NB4 (cell line): ENCODE results near the gene N4BP2L2.

Experiments used
- DNase-seq: peaks from one replicate; pipeline ENCODE4 v3.0.0; 2010; ENCODE audit warnings: low read depth
- H3K4me3 ChIP-seq: one replicate; pipeline ENCODE4 v1.5.1; 2011; ENCODE audit warnings: mild to moderate bottlenecking, low read depth, low read length, moderate library complexity
- MAX ChIP-seq: IDR thresholded peaks from 2 replicates; pipeline ENCODE4 v1.6.1; 2011; ENCODE audit warnings: low read depth, low read length
- MYC ChIP-seq: IDR thresholded peaks from 2 replicates; pipeline ENCODE4 v1.6.1; 2011; ENCODE audit warnings: low read depth, low read length
- POLR2A ChIP-seq: IDR thresholded peaks from 2 replicates; pipeline ENCODE4 v1.6.1; 2011; ENCODE audit warnings: mild to moderate bottlenecking; ENCODE audit not compliant: insufficient read length; ENCODE audit errors: extremely low read depth
- TF ChIP-seq, protein P1 (sequence below): IDR thresholded peaks from one replicate; pipeline ENCODE4 v1.5.1; 2012; ENCODE audit warnings: low read depth, low read length

N4BP2L2 gene

DNA sequence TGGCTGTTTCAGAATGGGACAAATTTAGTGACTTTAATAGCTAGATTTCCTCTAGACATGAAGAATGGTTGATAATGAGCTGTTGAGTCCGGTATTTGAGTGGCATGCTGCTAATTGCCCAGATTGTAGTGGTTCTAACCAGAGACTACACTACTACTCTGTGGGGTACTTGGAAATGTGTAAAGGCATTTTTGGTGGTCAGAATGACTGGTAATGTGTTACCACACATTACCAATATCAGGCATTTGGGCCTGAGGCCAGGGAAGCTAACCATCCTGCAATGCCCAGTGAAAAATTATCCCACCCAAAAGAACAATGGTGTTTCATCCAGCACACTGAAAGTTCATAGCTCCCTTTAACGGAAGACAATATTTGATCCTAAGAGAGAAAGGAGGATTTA lies 93.1 kb downstream of the N4BP2L2 start:
- no peak for DNase-seq
- TF ChIP-seq POLR2A (no peak), MYC (no peak), MAX (no peak)
- TF ChIP-seq, protein P1, sequence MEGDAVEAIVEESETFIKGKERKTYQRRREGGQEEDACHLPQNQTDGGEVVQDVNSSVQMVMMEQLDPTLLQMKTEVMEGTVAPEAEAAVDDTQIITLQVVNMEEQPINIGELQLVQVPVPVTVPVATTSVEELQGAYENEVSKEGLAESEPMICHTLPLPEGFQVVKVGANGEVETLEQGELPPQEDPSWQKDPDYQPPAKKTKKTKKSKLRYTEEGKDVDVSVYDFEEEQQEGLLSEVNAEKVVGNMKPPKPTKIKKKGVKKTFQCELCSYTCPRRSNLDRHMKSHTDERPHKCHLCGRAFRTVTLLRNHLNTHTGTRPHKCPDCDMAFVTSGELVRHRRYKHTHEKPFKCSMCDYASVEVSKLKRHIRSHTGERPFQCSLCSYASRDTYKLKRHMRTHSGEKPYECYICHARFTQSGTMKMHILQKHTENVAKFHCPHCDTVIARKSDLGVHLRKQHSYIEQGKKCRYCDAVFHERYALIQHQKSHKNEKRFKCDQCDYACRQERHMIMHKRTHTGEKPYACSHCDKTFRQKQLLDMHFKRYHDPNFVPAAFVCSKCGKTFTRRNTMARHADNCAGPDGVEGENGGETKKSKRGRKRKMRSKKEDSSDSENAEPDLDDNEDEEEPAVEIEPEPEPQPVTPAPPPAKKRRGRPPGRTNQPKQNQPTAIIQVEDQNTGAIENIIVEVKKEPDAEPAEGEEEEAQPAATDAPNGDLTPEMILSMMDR = no peak
- H3K4me3 ChIP-seq = no peak overlapping the region

GRCh38 chr13:32443111-32443510 lies 95.5 kb downstream of the N4BP2L2 start:
- no peak overlapping the region for H3K4me3 ChIP-seq
- TF ChIP-seq, protein P1 = peak; percentile 38
- no peak for TF ChIP-seq MAX
- peak; percentile 63 for DNase-seq

GRCh38 chr13:32438871-32439270 lies 99.7 kb downstream of the N4BP2L2 start:
- TF ChIP-seq, protein P1 = no peak
- TF ChIP-seq MAX = no peak
- no peak for TF ChIP-seq POLR2A
- TF ChIP-seq MYC = no peak
- H3K4me3 ChIP-seq = no peak overlapping the region
- no peak for DNase-seq

DNA sequence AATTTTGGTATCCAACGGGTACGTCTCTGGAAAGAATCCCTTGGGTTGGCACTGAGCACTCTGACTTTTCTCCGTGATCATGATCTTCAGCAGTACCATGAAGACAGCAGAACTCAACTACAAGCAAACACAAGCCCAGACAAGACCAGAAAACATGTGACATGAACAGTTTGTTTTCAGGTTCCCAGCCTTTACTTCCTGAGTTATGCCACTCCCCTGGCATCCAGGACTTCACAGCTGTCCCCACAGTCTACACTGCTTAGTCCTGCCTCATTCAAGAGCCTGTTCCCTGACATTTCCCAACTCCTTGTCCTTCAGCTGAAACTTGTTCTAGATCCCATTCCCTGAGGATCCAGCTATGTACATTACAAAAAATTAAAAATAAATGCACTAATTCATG lies 105.7 kb downstream of the N4BP2L2 start:
- TF ChIP-seq MAX = no peak
- no peak for TF ChIP-seq MYC
- no peak for TF ChIP-seq POLR2A
- TF ChIP-seq, protein P1 = no peak
- H3K4me3 ChIP-seq = no peak overlapping the region
- DNase-seq = no peak

GRCh38 chr13:32431361-32431760 lies 107.2 kb downstream of the N4BP2L2 start:
- DNase-seq = no peak
- no peak for TF ChIP-seq POLR2A
- no peak for TF ChIP-seq MAX
- TF ChIP-seq MYC = no peak
- TF ChIP-seq, protein P1 = no peak
- no peak overlapping the region for H3K4me3 ChIP-seq

DNA sequence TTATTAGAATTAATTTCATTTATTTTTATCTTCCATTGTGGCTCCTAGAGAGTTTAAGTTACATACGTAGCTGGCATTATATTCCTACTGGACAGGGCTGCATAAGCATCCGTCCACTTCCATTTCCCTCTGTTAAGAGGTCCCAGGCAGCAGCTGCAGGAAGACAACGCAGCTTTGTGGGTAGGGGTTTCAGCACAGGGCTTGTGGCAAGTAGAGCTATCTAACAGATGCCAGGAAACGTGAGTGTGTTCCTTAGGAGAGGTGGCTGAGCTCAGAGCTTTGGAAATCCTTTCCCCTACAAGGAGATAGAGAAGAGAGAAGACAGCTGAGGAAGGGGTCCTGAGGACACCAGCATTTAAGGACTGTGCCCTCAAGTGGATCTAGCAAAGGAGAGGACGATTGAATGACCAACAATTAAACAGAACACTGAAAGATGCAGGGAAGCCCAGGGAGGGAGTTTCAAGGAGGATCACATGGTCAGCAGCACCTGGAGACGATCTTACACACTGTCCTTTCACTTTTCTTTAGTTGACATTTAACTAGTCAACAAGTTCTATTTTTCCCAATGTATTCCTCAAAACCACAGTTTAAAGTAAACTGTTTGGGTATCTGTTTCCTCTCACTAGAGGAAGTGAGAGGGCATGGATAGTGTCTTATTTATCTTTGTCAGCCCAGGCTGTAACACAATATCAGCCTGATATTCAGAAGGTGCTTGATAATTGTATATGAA lies 108.4 kb downstream of the N4BP2L2 start:
- no peak overlapping the region for H3K4me3 ChIP-seq
- TF ChIP-seq, protein P1 = no peak
- TF ChIP-seq POLR2A = no peak
- TF ChIP-seq MYC = no peak
- TF ChIP-seq MAX = no peak
- no peak for DNase-seq
